HTERT RPE-1 (cell line): ENCODE data around the gene CFI.

ENCODE experiments used
- in situ Hi-C: fragments of 300-500 bp; cut with MboI; formaldehyde crosslinking; loops from 4 replicates; pipeline ENCODE4 v1.14.3; 2020; ENCODE audit warnings: low sequenced_read_pairs

CFI gene

GRCh38 chr4:109801895-109802319, at the start of gene CFI:
TSS of gene CFI (minus strand) at chr4:109801999. CDS start at chr4:109801971, 28 bp downstream.
- in situ Hi-C loops, result no loop called here

GRCh38 chr4:109850601-109851000, 48.8 kb upstream of the CFI start:
- in situ Hi-C loops, result no loop called here

GRCh38 chr4:109848501-109848900, 46.7 kb upstream of the CFI start:
- in situ Hi-C loops, result no loop called here

- in situ Hi-C loops, result no loop called here
Observed at GRCh38 chr4:109847896-109848442, 46.2 kb upstream of the CFI start, which contains the start of gene LRIT3. TSS of gene LRIT3 (plus strand) at chr4:109848107. CDS start at chr4:109848202, 95 bp downstream.

- in situ Hi-C loops, result no loop called here
Observed at GRCh38 chr4:109846395-109847098, 44.7 kb upstream of the CFI start.

GRCh38 chr4:109836985-109837384, 35.2 kb upstream of the CFI start:
- in situ Hi-C loops, result no loop called here

GRCh38 chr4:109833756-109834155, 32.0 kb upstream of the CFI start:
- in situ Hi-C loops, result no loop called here

- in situ Hi-C loops, result no loop called here
Observed at GRCh38 chr4:109827672-109828071, 25.9 kb upstream of the CFI start, which contains the start of gene RRH. TSS of gene RRH (plus strand) at chr4:109827972. CDS start at chr4:109828028, 56 bp downstream.

GRCh38 chr4:109826719-109827118, 24.9 kb upstream of the CFI start:
- in situ Hi-C loops, result no loop called here

- in situ Hi-C loops, result no loop called here
Observed at GRCh38 chr4:109821185-109821584, 19.4 kb upstream of the CFI start.

- in situ Hi-C loops, result no loop called here
Observed at GRCh38 chr4:109820563-109820962, 18.8 kb upstream of the CFI start.

- in situ Hi-C loops, result no loop called here
Observed at GRCh38 chr4:109818268-109818667, 16.5 kb upstream of the CFI start.

- in situ Hi-C loops, result no loop called here
Observed at GRCh38 chr4:109816894-109817293, 15.1 kb upstream of the CFI start.

GRCh38 chr4:109816082-109816442, 14.3 kb upstream of the CFI start:
- in situ Hi-C loops, result no loop called here

- in situ Hi-C loops, result no loop called here
Observed at GRCh38 chr4:109815151-109816081, 13.6 kb upstream of the CFI start, which contains the start of gene GAR1. TSS of gene GAR1 (plus strand) at chr4:109815762. CDS start at chr4:109816165, 403 bp downstream.

GRCh38 chr4:109811707-109812106, 9.9 kb upstream of the CFI start:
- in situ Hi-C loops, result no loop called here

- in situ Hi-C loops, result no loop called here
Observed at GRCh38 chr4:109810552-109811387, 9.0 kb upstream of the CFI start.

- in situ Hi-C loops, result no loop called here
Observed at GRCh38 chr4:109809655-109810054, 7.9 kb upstream of the CFI start.

- in situ Hi-C loops, result no loop called here
Observed at GRCh38 chr4:109803924-109804571, 2.2 kb upstream of the CFI start.
